Subcutaneous adipose tissue (tissue), 4 donors: ENCODE data around the gene CERS1. TPM values are rescaled to one million over a fixed set of nuclear protein-coding genes. Genes with fewer than 3 reads are reported as not detected.

ENCODE experiments used
- total RNA-seq, 4 donors: library from RNA; depleted of rRNA; stranded (reverse); fragments of >200 nt; gene quantifications; one replicate each; pipeline ENCODE4 v1.1.0, GENCODE V29; 2016
- TF ChIP-seq, protein P1 (sequence below): fragments of 450-650 bp; IDR thresholded peaks from one replicate; pipeline ENCODE4 v1.5.1; 2016; ENCODE audit warnings: low read depth, mild to moderate bottlenecking, control low read depth, antibody characterized with exemption, moderate library complexity

CERS1 gene, protein sequence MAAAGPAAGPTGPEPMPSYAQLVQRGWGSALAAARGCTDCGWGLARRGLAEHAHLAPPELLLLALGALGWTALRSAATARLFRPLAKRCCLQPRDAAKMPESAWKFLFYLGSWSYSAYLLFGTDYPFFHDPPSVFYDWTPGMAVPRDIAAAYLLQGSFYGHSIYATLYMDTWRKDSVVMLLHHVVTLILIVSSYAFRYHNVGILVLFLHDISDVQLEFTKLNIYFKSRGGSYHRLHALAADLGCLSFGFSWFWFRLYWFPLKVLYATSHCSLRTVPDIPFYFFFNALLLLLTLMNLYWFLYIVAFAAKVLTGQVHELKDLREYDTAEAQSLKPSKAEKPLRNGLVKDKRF
- total RNA-seq = not detected

DNA sequence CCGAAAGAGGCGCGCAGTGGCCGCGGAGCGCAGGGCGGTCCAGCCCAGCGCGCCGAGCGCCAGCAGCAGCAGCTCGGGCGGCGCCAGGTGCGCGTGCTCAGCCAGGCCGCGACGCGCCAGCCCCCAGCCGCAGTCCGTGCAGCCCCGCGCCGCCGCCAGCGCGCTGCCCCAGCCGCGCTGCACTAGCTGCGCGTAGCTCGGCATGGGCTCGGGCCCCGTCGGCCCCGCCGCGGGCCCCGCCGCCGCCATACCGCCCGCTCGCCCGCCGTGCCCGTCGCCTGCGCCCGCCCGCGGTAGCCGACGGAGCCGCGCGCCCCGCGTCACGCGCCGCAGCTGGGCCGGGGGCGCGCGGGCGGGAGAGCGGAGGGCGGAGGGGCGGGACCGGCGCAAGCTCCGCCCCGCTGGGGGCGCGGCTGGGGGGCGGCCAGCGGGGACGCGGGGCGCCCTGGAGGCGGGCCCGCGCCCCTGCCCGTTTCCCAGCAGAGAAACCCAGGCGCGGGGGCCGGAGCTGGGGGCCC is at the start of gene CERS1:
Gene CERS1 (minus strand): TSS at position 335 of the 518 bp plus-strand sequence. CDS start 86 bp downstream, at position 249.
- TF ChIP-seq, protein P1, sequence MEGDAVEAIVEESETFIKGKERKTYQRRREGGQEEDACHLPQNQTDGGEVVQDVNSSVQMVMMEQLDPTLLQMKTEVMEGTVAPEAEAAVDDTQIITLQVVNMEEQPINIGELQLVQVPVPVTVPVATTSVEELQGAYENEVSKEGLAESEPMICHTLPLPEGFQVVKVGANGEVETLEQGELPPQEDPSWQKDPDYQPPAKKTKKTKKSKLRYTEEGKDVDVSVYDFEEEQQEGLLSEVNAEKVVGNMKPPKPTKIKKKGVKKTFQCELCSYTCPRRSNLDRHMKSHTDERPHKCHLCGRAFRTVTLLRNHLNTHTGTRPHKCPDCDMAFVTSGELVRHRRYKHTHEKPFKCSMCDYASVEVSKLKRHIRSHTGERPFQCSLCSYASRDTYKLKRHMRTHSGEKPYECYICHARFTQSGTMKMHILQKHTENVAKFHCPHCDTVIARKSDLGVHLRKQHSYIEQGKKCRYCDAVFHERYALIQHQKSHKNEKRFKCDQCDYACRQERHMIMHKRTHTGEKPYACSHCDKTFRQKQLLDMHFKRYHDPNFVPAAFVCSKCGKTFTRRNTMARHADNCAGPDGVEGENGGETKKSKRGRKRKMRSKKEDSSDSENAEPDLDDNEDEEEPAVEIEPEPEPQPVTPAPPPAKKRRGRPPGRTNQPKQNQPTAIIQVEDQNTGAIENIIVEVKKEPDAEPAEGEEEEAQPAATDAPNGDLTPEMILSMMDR = no peak

DNA sequence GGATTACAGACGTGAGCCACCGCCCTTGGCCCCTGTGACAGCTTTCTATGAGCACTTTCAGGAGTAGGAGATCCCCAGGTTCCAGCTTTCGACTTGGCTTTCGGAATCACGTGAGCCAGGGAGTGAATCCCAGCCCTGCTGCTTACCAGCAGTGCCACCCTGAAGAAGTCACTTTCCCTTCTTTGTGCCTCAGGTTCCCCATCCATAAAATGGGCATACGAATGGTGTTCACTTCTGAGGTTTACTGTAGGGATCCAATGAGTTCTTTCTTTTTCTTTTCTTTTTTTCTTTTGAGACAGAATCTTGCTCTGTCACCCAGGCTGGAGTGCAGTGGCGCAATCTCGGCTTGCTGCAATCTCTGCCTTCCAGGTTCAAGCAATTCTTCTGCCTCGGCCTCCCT is 49.3 kb upstream of the CERS1 start:
- TF ChIP-seq, protein P1 = no peak

DNA sequence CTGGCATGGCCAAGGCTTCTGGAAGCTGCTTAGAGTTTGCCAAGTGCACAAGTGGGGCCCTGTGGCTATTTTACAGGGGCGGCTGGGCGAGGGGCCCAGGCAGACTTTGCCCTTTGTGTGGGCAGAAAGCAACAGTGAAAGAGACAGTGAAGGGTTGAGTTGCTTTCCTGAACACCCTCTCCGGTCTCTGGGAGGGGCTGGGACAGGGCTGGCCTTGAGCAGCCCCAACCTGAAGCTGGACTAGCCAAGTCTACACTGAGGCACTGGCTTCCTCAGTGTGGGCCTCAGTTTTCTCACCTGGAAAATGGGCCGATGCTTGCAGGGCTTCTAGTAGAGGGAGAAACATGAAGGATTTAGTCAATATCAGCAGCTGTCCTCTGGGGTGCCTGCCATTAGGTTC is 47.5 kb upstream of the CERS1 start:
- TF ChIP-seq, protein P1 = no peak

DNA sequence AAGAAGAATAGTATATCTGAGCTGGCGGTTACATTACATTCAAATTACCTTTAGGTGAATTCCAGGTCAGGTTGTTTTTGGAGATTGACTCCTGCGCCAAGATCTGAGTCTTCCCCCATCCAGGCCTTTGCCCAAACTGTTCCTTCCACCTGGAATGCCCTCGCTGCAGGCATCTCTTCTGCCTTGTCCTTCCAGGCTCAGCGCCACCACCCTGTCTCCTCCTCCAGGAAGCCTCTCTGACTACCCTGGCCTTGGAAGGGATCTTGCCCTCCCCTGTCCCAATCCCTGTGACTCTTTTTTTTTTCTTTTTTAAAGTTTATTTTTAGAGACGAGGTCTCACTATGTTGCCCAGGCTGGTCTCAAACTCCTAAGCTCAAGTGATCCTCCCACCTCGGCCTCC is 46.7 kb upstream of the CERS1 start:
- TF ChIP-seq, protein P1 = no peak

DNA sequence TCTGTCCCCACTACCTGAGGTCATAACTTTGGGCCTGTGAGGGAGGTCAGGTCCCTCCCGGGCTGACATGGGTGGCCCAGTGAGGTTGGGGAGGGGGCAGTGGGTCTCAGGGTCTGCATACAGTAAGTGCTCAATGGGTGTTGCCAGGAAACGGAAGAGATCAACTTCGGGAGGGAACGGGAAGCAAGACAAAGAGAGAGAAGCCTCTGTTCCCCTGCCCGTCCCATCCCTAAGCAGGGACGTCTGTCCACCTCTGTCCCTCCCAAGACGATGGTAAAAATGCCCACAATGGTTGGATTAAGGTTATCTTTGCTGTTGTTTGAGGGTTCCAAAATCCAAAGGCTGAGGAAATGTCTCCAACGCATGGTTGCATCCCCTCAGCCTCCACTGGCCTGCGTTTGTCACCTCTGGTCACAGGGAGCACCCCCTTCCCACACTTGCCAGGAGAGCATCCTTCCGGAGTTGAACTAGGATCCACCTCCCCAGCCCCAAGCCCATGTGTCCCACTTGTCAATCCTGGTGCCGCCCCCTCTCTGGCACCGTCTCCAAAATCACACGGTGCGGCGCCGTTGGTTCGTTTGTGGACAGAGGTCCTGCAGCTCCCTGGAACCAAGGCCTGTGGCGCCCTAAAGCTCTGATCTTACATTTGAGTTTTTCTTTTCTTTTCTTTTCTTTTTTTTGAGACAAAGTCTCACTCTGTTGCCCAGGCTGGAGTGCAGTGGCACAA is 45.8 kb upstream of the CERS1 start:
- TF ChIP-seq, protein P1 = no peak

DNA sequence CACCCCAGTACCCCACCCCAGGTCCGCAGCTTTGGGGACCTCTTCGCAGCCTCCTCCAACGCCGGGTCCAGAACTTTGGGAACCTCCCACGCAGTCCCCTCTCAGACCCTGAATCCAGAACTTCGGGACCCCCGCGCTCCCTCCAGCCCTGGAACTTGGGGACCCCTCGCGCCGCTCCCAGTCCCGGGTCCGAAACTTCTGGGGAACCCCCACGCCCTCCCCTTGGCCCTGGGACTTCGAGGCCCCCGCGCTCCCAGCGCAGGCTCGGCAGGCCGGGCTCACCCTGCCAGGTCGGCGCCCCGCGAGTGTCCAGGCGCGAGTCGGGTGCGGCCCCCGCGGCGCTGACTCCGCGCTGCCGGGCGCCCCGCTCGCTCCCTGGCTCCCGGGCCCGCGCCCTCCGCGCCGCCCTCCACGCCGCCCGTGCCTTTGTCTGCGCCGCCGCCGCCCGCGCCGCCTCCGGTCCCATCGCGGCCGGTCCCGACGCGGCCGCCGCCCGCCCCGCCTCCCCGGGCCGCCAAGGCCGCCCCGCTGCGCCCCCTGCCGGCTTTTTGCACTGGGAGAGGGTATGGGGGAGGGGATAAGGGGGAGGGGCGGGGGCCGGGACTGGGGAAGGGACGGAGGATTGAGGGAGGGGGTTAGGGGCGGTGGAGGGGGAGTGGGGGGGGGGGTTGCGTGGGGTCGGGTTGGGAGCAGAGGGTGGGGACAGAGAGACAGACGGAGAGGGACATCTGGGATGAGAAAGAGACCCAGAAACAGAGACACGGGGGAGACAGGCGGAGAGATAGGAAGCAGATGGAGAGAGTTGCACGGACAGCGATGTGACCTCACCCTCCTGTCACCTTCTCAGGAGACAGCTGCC is 45.0 kb upstream of the CERS1 start, which contains the start of gene HOMER3:
Gene HOMER3 (minus strand): TSS at position 449 of the 859 bp plus-strand sequence. CDS start 2,235 bp downstream, outside the sequence.
- TF ChIP-seq, protein P1 = no peak
